Glutamatergic neuron (in vitro differentiated cells): ENCODE measurements around the gene MED12L. TPM values are rescaled to one million over a fixed set of nuclear protein-coding genes. Genes with fewer than 3 reads are reported as not detected.
A peak's percentile ranks its signal among the peaks of the same experiment; 100 is the strongest.

Experiments used
- DNase-seq: peaks from one replicate; pipeline ENCODE4 v3.0.0; 2022
- H3K27ac Mint-ChIP-seq: one replicate; pipeline ENCODE4 v1.8.0; 2020; ENCODE audit warnings: mild to moderate bottlenecking, mixed read lengths, inconsistent platforms; ENCODE audit not compliant: unreplicated experiment
- H3K27me3 Mint-ChIP-seq: one replicate; pipeline ENCODE4 v1.8.0; 2020; ENCODE audit warnings: mild to moderate bottlenecking, moderate library complexity, mixed read lengths, inconsistent platforms; ENCODE audit not compliant: unreplicated experiment
- H3K36me3 Mint-ChIP-seq: one replicate; pipeline ENCODE4 v1.8.0; 2020; ENCODE audit warnings: mild to moderate bottlenecking, mixed read lengths, inconsistent platforms; ENCODE audit not compliant: unreplicated experiment
- H3K4me1 Mint-ChIP-seq: one replicate; pipeline ENCODE4 v1.8.0; 2020; ENCODE audit warnings: mild to moderate bottlenecking, low read depth, mixed read lengths, inconsistent platforms; ENCODE audit not compliant: unreplicated experiment
- H3K4me3 Mint-ChIP-seq: one replicate; pipeline ENCODE4 v1.8.0; 2020; ENCODE audit warnings: mild to moderate bottlenecking, mixed read lengths, inconsistent platforms; ENCODE audit not compliant: unreplicated experiment
- H3K9me3 Mint-ChIP-seq: one replicate; pipeline ENCODE4 v1.8.0; 2020; ENCODE audit warnings: mild to moderate bottlenecking, moderate library complexity, mixed read lengths, inconsistent platforms; ENCODE audit not compliant: unreplicated experiment
- total RNA-seq: library from RNA; stranded (reverse); fragmentation: NEBNext Ultra II Directional; extraction: Animal tissue kit (Norgen Biotek cat#: 25700); gene quantifications from one replicate; pipeline ENCODE4 v1.2.1, GENCODE V29; 2021; ENCODE audit not compliant: unreplicated experiment
- TF ChIP-seq, protein P1 (sequence below): fragments of 200-600 bp; sonication (generic); IDR thresholded peaks from one replicate; pipeline ENCODE4 v1.5.0; 2021; ENCODE audit not compliant: partially characterized antibody, unreplicated experiment

Gene MED12L
- total RNA-seq, 1 donor from 2014 or later, result 7.8 TPM

GRCh38 chr3:151437906-151438305, 352.4 kb downstream of the MED12L start:
- Mint-ChIP-seq H3K9me3 (no peaks in the 10 kb centered on the region), H3K4me1 (peaks cover 5% of the 10 kb centered on the region), H3K4me3 (no peak overlapping the region), H3K27ac (no peak overlapping the region), H3K36me3 (no peaks in the 10 kb centered on the region), H3K27me3 (no peaks in the 10 kb centered on the region)
- no peak for DNase-seq
- TF ChIP-seq, protein P1, sequence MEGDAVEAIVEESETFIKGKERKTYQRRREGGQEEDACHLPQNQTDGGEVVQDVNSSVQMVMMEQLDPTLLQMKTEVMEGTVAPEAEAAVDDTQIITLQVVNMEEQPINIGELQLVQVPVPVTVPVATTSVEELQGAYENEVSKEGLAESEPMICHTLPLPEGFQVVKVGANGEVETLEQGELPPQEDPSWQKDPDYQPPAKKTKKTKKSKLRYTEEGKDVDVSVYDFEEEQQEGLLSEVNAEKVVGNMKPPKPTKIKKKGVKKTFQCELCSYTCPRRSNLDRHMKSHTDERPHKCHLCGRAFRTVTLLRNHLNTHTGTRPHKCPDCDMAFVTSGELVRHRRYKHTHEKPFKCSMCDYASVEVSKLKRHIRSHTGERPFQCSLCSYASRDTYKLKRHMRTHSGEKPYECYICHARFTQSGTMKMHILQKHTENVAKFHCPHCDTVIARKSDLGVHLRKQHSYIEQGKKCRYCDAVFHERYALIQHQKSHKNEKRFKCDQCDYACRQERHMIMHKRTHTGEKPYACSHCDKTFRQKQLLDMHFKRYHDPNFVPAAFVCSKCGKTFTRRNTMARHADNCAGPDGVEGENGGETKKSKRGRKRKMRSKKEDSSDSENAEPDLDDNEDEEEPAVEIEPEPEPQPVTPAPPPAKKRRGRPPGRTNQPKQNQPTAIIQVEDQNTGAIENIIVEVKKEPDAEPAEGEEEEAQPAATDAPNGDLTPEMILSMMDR, result no peak

DNA sequence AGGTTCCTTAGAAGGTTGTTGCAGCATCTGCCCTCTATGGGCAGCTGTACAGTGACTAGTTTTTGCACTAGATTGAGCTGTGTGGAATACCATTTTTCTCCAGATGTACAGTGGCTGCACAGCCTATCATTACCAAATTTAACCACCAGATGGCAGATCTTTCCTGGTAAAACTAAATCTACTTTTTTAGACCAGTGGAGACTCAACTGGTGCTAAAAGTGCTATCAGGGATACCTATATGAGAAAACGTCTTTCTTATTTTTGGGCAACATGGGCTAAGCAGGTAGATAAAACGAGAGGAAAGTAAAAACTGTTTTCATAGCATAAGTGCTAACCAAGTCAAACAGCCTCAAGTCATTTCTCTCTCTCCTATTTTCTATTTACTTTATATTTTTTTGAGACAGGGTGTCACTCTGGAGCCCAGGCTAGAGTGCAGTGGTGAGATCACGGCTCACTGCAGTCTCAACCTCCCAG, 354.2 kb downstream of the MED12L start:
- H3K36me3 Mint-ChIP-seq, result no peaks in the 10 kb centered on the region
- peaks cover 5% of the 10 kb centered on the region for H3K4me1 Mint-ChIP-seq
- DNase-seq, result no peak
- no peak overlapping the region for H3K27ac Mint-ChIP-seq
- no peaks in the 10 kb centered on the region for H3K9me3 Mint-ChIP-seq
- TF ChIP-seq, protein P1, result peak; percentile 87
- no peaks in the 10 kb centered on the region for H3K27me3 Mint-ChIP-seq
- no peak overlapping the region for H3K4me3 Mint-ChIP-seq

GRCh38 chr3:151440940-151441339, 355.5 kb downstream of the MED12L start:
- Mint-ChIP-seq H3K9me3 (no peaks in the 10 kb centered on the region), H3K27me3 (no peaks in the 10 kb centered on the region)

GRCh38 chr3:151443583-151443982, 358.1 kb downstream of the MED12L start:
- no peak overlapping the region for H3K4me3 Mint-ChIP-seq
- no peak for DNase-seq
- H3K4me1 Mint-ChIP-seq, result no peaks in the 10 kb centered on the region
- TF ChIP-seq, protein P1, result no peak
- H3K9me3 Mint-ChIP-seq, result no peaks in the 10 kb centered on the region
- no peak overlapping the region for H3K27ac Mint-ChIP-seq
- H3K36me3 Mint-ChIP-seq, result no peaks in the 10 kb centered on the region
- no peaks in the 10 kb centered on the region for H3K27me3 Mint-ChIP-seq

More at GRCh38 chr3:151440940-151441339, 355.5 kb downstream of the MED12L start:
- TF ChIP-seq, protein P1, result no peak
- Mint-ChIP-seq H3K4me3 (no peak overlapping the region), H3K4me1 (peaks cover 5% of the 10 kb centered on the region), H3K36me3 (no peaks in the 10 kb centered on the region), H3K27ac (no peak overlapping the region)
- no peak for DNase-seq

- no peaks in the 10 kb centered on the region for H3K4me1 Mint-ChIP-seq
- no peak for DNase-seq
- no peaks in the 10 kb centered on the region for H3K36me3 Mint-ChIP-seq
- H3K4me3 Mint-ChIP-seq, result no peak overlapping the region
- no peak overlapping the region for H3K27ac Mint-ChIP-seq
- TF ChIP-seq, protein P1, result no peak
- no peaks in the 10 kb centered on the region for H3K27me3 Mint-ChIP-seq
- no peaks in the 10 kb centered on the region for H3K9me3 Mint-ChIP-seq
Observed at GRCh38 chr3:151445273-151446001, 360.0 kb downstream of the MED12L start.
